ENCODE results near the gene IYD.

Gene IYD, protein sequence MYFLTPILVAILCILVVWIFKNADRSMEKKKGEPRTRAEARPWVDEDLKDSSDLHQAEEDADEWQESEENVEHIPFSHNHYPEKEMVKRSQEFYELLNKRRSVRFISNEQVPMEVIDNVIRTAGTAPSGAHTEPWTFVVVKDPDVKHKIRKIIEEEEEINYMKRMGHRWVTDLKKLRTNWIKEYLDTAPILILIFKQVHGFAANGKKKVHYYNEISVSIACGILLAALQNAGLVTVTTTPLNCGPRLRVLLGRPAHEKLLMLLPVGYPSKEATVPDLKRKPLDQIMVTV

DNA sequence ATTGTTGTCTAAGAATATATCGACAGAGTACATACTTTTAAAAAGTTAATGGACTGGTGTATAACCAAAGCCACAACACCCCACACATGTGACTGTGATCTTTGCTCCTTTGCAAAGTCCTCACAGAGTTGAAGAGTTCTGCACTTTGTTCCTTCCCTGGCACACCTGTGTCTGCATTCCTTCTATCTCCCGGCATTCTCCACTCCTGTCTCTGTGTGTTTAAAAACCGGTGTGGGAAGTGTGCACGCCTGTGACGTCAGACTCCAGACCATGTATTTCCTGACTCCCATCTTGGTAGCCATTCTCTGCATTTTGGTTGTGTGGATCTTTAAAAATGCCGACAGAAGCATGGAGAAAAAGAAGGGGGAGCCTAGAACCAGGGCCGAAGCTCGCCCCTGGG is at the start of gene IYD:
Gene IYD, plus strand, starts transcription at position 251 of the 400 bp plus-strand sequence. Its CDS starts 20 bp downstream, at position 271.
- no peak for DNase-seq

DNA sequence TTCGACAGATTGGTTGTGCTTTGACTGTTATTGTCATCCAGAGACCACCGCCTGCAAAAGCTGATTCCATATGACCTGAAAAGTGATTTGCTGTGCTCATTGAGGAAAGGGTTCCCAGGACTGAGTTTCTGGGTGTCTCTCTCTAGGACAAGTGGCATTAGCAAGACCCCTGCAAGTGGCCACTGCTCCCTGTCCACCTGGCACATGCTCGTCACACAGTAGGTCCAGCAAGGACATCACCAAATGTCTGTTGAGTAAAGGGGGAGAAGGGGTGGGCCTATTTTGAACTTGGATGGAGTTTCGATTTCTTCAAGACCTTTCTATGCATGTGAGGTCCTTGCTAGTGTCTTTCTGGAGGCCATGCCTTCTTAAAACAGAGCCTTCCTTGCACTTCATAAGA is 48.9 kb upstream of the IYD start:
- DNase-seq = no peak

DNA sequence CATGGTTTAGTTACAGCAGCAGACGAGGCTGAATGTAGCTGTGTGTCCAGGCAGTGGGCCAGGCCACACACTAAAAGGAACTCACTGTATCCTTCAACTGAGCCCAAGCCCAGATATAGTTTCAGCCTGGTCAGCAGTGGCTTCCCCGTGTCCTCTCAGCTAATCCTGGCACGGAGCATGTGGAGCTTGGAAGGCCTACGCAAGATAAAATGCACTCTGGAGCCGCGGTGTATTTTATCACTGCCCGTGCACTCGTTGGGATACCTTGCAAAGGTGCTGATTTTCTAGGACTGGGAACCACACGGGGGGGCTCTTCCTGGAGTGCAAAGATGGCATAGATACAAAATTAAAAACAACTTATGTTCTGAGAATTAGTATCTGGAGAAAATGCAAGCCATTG is 48.4 kb upstream of the IYD start:
- no peak for DNase-seq

DNA sequence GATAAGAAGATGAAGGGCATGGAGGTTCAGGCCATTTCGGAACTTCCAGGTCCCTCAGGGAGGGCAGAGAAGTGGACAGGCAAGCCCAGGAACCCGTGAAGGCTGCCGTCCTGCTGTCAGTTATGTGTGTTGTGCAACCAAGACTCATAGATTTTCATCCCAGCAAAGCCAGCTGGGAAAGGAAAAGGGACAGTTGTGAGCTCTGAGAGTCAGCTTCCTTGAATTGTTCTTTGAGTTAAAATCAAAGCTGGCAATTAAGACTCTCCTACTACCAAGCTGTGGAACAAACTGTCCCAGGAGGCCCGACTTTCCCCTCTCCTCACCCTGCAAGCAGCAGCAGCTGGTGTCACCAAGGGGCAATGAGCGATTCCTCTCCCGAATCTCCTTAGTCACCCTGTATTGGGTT is 46.3 kb upstream of the IYD start:
- no peak for DNase-seq

DNA sequence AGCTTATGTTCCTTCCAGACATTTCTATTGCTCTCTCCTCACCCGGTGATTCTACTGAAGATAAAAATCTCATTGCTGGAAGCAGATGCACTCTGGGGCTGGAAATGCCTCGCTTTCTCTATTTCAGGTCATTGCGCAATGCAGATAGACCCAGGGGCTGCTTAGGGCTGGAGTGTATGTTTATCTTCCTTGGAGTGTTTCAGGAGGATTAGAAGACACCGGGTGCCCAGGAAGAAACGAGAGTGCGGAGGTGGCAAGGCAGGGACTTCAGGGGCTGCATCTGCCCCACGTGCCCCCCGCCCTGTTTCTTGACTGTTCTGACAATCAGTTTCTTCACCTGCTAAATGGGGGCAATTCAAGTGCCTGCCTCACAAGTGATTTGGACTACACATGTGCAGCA is 45.6 kb upstream of the IYD start:
- DNase-seq = no peak

DNA sequence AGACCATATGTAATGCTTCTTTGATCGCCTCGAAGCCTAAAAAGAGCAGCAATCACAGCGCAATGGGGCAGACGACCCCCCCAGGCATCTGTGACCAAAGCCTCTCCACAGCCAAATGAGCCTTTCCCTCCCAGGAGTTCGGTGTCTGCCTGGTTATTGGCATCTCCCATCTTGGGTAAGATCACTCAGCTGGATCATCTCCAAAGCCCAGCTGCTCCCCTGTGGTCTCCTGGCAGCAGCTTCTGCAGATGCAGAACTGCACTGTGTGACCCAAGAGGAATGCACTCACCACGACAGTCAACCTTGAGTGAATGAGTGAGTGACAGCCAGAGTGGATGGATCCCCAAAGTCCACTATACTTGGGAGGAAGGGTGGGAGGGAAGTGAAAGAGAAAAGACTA is 44.8 kb upstream of the IYD start:
- DNase-seq = no peak

DNA sequence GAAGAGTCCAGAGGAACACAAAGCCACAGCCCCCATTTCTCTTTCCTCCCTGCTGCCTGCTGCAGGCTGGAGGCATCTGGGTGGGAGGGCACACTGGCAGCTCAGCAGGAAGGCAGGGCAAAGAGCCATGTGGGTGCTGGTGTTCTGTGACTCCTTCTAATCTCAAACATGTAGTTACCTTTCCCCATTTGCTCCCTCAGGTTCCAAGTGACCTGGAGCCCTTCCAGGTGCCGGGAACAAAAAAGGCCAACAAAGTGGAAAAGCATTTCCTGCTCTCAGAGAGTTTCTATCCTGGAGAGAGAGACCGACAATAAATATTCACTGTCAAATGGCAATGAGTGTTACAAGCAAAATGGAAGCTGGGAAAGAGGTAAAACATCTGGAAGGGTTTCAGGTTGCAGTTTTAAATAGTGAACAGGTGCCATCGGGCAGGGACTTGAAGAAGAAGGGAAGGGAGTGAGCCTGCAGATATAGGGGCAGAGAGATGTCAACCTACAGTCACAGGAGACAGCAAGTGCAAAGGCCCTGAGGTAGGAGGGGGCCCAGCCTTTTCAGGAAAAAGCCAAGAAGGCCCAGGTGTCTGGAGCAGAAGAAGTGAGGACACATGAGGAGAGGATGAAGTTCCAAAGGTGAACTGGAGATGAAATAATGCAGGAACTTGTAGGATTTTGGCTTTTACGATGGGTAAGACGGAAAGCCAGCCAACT is 43.6 kb upstream of the IYD start:
- no peak for DNase-seq

DNA sequence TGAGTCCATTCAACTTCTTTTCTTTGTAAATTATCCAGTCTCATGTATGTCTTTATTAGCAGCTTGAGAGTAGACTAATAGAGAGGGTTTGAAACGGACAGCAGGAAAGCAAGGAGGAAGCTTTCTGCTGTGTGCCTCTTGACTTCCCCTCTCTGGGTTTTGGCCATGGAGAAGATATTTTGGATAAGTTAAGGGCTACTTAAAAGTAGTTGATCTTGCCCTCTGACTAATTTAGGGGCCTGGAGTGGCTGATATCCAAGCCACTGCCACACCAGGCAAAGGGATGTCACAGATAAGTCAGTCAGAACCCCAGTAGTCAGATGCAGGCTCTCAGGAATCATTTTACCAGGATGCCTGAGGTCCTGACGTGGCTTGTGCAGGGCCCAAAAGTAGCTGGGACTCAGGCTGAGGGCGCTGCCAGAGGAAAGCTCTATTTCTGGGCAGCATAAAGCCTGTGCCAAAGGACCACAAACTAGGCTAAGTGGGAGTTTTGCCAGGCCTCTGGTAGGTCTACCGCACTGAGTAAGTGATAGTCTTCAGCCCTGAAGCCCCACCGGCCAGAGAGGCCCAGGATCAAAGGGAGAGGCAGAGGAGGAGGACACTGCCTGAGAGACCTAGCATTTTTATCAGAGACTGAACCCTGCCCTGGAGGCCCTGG is 41.6 kb upstream of the IYD start:
- DNase-seq = no peak

DNA sequence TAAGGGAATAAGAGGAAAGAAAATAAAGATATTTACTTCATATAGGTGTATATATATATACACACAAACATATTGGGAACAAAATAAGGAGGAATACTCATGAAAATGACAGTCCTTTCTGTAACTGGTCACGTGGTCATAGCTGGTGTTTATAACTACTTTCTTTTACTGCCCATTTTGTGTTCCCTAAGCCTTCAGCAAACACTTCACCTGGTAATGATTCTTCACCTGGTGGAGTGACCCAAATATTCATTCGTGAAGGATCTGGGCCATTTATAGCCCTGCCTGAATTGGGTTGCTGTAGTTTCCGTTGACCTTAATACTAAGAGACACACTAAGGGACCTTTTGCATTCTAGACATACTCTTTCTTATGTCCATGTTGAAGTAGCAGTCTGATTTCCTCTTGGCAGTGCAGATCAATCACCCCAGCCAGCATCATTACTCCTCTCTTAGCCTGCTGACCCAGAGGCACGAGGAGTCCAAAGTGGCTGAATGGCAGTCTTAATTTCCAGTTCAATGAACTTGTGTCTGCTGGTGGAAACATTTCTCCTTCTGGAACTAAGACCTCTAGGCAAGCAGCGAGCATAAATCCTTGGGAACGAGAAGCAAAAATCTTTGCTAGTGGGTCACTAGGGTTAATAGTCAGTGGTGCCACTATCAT is 39.9 kb upstream of the IYD start:
- no peak for DNase-seq

DNA sequence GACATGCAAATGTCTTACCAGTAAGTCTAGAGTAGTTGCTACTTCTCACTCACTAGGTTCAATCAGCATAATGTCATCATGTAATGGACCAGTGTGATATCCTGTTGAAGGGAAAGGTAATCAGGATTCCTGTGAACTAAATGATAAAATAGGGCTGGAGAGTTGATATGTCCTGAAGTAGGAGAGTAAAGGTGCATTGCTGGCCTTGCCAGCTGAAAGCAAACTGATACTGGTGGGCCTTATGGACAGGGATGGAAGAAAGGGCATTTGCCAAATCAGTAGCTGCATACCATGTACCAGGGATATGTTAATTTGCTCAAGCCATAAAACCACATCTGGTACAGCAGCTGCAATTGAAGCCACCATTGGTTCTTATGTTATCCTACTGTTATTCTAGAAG is 37.5 kb upstream of the IYD start:
- no peak for DNase-seq

DNA sequence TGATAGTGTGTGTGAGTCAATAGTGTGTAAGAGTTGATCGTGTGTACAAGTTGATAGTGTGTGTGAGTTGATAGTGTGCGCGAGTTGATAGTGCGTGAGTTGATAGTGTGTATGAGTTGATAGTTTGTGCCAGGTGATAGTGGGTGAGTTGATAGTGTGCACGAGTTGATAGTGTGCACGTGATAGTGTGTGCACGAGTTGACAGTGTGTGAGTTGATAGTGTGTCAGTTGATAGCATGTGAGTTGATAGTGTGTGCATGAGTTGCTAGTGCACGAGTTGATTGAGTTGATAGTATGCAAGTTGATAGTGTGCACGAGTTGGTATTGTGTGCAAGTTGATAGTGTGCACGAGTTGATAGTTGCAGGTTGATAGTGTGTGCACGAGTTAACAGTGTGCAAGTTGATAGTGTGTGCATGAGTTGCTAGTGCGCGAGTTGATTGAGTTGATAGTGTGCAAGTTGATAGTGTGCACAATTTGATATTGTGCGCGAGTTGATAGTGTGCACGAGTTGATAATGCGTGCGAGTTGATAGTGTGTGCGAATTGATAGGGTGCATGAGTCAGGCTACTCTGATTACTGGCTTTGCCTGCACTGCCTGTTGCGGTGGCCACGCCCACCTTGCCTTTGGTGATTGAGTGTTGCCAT is 35.8 kb upstream of the IYD start:
- no peak for DNase-seq

DNA sequence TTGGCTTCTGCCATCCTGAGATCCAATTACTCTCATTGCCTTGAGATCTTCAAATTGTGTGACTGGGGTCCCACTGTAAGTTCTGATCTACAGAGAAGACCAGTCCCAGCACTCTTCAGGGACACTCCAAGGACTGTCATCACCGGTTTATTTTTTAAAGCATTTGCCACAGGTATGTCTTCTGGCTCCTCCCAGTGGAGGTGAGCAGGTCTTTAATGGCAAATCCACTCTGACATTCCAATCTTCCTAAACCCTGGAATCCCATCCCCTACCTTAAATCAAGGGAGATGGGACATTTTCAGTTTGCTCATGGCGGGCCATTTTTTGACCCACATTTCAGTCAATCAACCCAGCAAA is 35.2 kb upstream of the IYD start:
- DNase-seq = no peak

DNA sequence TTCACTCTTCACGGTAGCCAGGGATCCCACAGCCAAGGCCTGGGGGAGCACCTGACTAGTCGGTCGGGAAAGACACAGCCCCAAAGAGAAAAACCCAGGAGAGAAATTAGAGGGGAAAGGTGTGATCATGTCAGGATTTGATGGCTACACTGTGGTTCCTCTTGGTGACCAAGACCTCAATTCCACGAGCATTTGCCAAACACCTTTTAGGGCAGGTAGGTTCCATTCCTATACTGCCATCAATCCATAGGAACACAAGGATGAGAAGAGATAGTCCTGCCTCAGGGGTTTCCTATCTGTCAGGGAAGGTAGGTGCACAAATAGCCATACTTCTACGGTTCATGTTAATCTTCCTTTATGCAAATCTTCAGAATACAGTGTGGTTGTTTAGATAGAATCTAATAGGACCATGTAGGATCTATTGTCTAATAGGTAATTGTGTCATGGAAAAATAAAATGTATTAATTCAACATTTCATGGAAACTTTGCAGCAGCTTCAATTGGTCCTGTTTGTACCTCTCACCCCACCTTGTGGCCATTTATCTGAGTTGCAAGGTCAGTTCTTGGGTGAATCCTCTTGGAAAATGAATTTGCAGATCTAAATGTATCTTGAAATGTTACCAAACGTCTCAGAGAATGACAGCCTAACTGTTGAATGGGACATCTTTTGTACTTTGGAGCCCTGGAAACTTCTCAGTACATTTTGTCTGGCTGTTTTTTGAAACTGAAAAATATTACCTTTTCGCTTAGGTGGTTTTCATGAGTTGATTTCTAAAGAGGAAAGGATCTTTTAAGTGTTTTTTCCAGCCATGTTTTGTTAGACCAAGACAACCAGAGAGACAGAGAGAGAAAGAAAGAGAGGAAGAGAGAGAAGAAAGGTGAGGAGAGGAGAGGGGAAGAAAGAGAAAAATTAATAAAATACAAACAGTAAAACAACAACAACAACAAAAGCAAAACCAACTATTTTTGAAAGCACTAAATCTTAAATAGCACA is 33.7 kb upstream of the IYD start:
- DNase-seq = no peak

DNA sequence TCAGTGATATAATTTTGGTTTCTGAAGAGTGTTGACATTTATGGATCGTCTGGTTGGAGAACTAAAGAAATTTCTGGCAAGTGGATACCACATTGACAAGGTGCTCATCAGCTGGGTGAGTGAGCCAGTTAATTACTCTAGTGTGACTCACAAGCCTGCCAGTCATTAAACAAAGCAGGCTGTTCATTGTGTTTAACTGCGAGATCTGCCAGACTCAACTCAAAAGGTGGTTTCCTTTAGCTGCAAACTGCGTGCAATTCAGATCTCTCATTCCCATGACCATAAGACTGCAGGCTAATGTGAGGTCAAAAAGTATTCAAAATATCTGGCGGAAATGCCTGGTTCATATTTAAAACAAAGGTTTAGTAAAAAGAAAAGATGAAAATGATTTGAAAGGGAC is 32.5 kb upstream of the IYD start:
- DNase-seq = no peak

DNA sequence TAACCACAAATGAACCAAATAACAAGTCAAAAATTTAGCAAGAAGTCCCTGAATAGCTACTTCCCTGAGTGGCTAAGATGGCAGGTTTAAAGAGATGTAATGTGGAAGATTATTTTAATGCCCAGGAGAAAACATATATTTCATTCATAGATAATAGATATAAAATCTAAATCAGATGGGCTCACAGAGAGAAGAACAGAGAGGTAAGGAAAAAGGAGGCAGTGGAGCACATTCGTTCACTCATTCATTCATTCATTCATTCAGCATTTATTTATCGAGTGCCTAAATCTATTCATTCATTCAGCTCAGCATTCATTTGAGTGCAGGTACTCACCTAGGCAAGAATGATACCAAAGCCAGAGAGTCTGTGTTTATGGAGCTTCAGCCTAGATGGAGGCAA is 32.1 kb upstream of the IYD start:
- no peak for DNase-seq

DNA sequence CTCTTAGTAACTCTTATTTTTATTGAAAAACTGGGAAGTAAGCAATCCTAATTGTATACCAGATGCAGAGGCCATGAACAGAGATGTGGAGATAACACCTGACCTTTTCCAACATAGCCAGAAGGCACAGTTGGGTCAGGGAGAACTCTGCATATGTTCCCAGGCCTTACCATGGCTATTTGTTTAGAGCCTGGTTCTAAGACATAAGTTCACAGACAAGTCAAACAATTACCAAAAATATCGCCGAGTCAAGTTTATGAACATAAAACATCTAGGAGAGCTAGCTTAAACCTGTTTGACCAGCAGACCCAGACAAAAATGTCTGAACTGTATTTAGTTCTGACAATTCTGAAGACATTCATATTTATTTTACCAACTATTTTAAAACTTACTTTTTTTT is 26.7 kb upstream of the IYD start:
- no peak for DNase-seq

DNA sequence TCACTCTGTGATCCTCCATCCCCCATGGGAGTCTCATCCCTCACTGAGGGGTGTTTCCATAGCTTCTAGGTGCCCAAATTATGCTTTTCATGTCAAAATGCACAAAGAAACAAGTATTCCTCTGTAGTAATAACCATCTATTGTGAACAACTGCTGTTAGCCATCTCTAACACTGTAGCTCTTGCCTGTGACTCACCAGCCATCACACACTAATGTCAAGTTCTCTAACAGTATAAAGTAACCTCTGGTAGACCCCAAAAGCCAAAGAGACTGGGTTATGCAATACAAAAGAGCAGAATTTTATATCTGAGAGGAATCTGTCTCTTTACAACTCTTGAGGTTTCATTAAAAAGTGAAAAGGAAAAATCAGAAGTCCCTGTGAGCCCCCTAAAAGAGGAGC is 25.4 kb upstream of the IYD start:
- DNase-seq = no peak

DNA sequence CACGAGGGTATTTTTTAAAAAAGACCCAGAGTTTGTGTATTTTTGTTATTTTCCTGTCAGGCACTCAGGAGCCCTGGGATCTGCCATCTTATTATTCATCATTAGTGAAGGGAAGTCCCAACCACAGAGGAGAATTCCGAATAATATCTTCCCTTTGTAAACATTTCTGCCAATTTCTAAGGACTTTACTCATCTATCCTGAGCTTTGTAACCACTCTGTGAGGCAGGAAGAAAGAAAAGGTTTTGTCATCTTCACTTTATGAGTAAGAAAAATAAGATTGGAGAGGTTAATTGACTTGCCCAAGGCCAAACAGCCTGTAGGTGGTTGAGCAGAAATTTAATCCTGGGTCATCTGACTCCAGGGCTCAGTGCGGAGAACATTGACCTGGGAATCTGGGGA is 23.0 kb upstream of the IYD start:
- DNase-seq = no peak

DNA sequence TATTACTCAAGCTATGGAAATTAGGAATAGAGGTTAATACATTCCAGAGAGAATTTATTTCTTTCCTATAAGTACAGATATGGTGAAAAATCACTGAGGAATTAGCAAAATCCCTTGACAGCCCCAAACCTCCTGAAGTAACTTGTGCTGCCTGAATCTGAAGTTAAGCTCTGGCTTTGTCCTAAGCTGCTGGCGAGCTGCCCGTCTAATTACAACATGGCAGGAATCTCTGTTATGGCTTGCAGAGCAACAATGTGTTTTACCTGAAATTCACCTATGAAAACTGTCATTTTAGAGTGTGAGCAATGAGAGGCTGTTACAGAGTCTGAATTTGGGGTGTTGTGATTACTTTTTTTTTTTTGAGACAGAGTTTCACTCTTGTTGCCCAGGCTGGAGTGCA is 22.5 kb upstream of the IYD start:
- no peak for DNase-seq

DNA sequence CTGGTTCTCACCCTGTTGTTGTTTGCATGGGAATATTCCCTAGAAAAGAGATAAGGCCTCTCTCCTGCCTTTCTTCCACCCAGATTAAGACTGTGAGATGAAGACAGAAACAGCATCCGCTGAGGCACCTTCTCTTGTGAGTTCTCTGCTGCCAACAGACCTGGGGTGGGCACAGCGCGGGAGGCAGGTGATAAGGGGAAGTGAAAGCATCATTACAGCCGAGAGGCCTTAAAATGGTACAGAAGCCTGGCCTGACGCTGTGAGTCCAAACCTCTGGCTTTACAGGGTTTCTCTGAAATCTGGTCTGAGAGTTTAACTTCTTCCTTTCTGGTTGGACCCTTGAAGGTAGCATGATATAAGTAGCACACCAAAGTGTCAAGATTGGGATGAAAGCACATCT is 21.0 kb upstream of the IYD start:
- no peak for DNase-seq

DNA sequence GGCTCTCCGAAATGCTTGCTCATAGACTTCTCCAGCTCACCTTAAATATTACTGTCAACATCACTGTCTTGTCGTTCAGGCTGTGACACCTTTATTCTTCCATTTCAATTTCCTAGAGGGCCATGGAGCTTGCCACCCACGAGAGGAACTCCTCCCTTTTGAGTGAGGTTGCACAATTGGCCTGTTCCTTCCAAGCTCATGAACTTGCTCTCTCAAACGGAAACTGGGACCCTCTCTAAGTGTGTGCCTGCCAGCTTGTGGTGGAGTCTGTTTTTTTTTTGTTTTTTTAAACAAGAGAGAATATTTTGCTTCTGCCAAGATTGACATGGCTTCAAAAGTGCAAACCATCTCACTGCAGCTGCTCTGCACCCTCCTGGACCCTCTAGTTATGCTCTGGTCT is 19.3 kb upstream of the IYD start:
- DNase-seq = no peak

All from bone marrow (tissue), 2 donors.